Activated naive CD4-positive, alpha-beta T cell treated with anti-CD3 and anti-CD28 coated beads, Interleukin-2, amount 10 ng/mL, durations not matched to agents 5 hours and 36 hours (primary cell): ENCODE results near the gene AGMAT. TPM values are rescaled to one million over a fixed set of nuclear protein-coding genes. Genes with fewer than 3 reads are reported as not detected.

Experiments used
- total RNA-seq, 2 experiments: library from RNA; stranded (reverse); gene quantifications; one replicate each; pipeline ENCODE4 v1.2.3, GENCODE V29; 2021

AGMAT gene, protein sequence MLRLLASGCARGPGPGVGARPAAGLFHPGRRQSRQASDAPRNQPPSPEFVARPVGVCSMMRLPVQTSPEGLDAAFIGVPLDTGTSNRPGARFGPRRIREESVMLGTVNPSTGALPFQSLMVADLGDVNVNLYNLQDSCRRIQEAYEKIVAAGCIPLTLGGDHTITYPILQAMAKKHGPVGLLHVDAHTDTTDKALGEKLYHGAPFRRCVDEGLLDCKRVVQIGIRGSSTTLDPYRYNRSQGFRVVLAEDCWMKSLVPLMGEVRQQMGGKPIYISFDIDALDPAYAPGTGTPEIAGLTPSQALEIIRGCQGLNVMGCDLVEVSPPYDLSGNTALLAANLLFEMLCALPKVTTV
- total RNA-seq: 10 to 100 TPM; 15.7 to 15.9 TPM

GRCh38 chr1:15584489-15585363 is at the start of gene AGMAT:
Gene AGMAT (minus strand): TSS chr1:15585051. CDS start chr1:15584967, 84 bp downstream.

GRCh38 chr1:15617173-15618076 is 32.6 kb upstream of the AGMAT start, which contains the start of gene DDI2:
Gene DDI2 (plus strand): TSS chr1:15617458. CDS start chr1:15617671, 213 bp downstream.

DNA sequence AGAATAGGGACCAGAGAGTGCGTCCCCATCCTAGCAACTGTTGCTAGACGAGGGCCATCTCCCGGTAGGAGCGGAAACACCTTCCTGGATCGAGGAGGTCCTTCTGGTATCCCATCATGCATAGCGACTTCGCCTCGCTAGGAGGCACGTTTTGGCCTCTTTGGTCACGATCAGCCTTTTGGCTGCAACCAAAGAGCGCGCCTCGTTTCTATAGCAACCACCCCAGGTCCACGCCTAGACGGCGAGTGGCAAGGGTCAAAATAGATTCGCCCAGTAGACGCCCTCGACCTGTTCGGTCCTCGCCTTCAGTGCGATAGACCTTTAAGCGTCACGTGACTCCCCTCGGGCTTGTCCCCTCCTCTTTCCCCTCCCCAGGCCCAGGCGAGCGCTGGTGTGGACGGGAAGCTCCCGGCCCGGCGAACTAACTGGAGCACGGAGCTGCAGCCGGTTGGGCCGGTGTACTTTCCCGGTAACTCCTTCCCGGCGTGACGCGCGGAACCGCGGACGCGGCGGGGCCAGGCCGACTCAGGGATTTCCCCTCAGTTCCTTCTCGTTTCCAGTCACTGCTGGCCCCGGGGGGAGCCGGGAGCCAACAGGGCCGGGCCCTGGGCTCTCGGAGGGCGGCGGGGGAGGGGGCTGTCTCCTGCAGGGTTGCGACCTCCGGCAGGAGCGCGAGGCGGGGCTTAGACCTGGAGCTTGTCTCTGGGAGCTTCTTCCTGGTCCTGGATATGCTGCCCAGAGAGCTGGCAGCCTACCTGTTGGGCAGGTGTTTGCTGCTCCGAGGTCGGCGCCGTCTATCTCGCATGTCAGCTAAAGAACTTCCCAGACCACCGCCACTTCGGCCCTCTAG is 58.1 kb downstream of the AGMAT start, which contains the start of gene DNAJC16:
TSS of gene DNAJC16 (plus strand) at position 359 of the 850 bp plus-strand sequence. CDS start 2,258 bp downstream, outside the sequence.

DNA sequence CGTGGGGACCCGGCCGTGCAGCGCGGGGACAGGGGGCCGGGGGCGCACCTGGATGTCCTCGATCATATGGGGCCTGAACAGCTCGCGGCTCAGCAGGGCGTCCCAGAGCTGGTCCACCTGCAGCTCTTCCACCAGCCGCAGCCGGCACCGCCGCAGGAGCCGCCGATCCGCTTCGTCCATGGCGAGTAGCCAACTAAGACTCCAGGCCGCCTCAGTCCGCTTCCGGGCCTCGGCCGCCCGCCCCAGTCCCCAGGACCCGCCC is 60.9 kb downstream of the AGMAT start, which contains the start of gene CASP9:
TSS of gene CASP9 (minus strand) at position 195 of the 262 bp plus-strand sequence. CDS start at position 180, 15 bp downstream.

Other genes with a start within 250 kb of the AGMAT start
- gene EFHD2, start 175.2 kb downstream of the AGMAT start, total RNA-seq: 10 to 100 TPM; 51.8 to 52.3 TPM
- under 1 TPM in 1 of 2 experiments, not detected in 1; 0.38 TPM for gene CTRC, start 146.6 kb downstream of the AGMAT start, total RNA-seq
- not detected for gene CELA2A, start 128.3 kb downstream of the AGMAT start, total RNA-seq
- not detected for gene CELA2B, start 108.9 kb downstream of the AGMAT start, total RNA-seq
- gene CASP9, start 60.8 kb downstream of the AGMAT start, total RNA-seq: 10 to 100 TPM; 18.6 to 19.0 TPM
- gene DNAJC16, start 58.2 kb downstream of the AGMAT start, total RNA-seq: 10 to 100 TPM; 13.4 to 18.8 TPM
- 10 to 100 TPM; 31.8 to 36.5 TPM for gene DDI2, start 32.4 kb upstream of the AGMAT start, total RNA-seq
- 10 to 100 TPM; 53.3 to 55.8 TPM for gene PLEKHM2, start 99.3 kb upstream of the AGMAT start, total RNA-seq
- gene SLC25A34, start 151.2 kb upstream of the AGMAT start, total RNA-seq: 1 to 10 TPM; 1.9 to 2.1 TPM
- not detected for gene TMEM82, start 157.4 kb upstream of the AGMAT start, total RNA-seq
- gene FBLIM1, start 173.7 kb upstream of the AGMAT start, total RNA-seq: not detected
- 1 to 10 TPM; 1.1 to 1.6 TPM for gene UQCRHL, start 222.6 kb upstream of the AGMAT start, total RNA-seq